MM.1S (cell line): Measurements from ENCODE around the gene GPR89B.
"Not testable (repeated sequence)": the region's sequence is repeated elsewhere in the genome, so short reads cannot be mapped to it uniquely, and the experiment has no call there.

ENCODE experiments used
- CTCF ChIP-seq: fragments of 300-600 bp; sonication (generic); IDR thresholded peaks from 2 replicates; pipeline ENCODE4 v1.5.1; 2016; ENCODE audit warnings: antibody characterized with exemption, low read length, mixed read lengths
- EZH2 ChIP-seq: fragments of 300-600 bp; sonication (generic); optimal IDR thresholded peaks from 2 replicates; pipeline ENCODE3; 2017; ENCODE audit warnings: low read depth, mild to moderate bottlenecking, antibody characterized with exemption, low read length, mixed read lengths

GRCh38 chr1:148014289-148015200, 86.3 kb downstream of the GPR89B start:
- TF ChIP-seq CTCF, EZH2: not testable (repeated sequence)
